IMR-90 (cell line): ENCODE measurements around the gene CPNE4. TPM values are rescaled to one million over a fixed set of nuclear protein-coding genes. Genes with fewer than 3 reads are reported as not detected.

Source experiments
- ATAC-seq: fragments of 200-7000 bp; cut with Tn5 transposase; 2 replicates; pipeline ENCODE4 v1.9.1; 2020; ENCODE audit warnings: low read depth, mild to moderate bottlenecking, moderate library complexity
- BruUV-seq: library from RNA; stranded (reverse); fragments of 400-500 nt; replicated peaks from 2 replicates; lab custom pipeline; 2021; lab: Mats Ljungman, UMichigan
- CTCF ChIA-PET: fragments of 300-600 bp; formaldehyde crosslinking; extraction: SDS; loops from one replicate; lab custom pipeline; 2021; ENCODE audit warnings: antibody characterized with exemption; lab: Yijun Ruan, JAX
- POLR2A ChIA-PET: fragments of 300-600 bp; sonication (Branson Sonifier 250); formaldehyde crosslinking; loops from one replicate; lab custom pipeline; 2022; ENCODE audit warnings: antibody characterized with exemption; ENCODE audit not compliant: unreplicated experiment; lab: Charles Lee
- DNase-seq: peaks from one replicate; pipeline ENCODE4 v3.0.0; 2013
- H2AFZ ChIP-seq: replicated peaks from 2 replicates; pipeline ENCODE3; 2013; ENCODE audit warnings: low read length, mild to moderate bottlenecking; ENCODE audit not compliant: poor library complexity
- H2AK5ac ChIP-seq: 2 replicates; pipeline ENCODE4 v1.6.1; 2013; ENCODE audit warnings: low read depth, low read length, inconsistent platforms
- H2AK9ac ChIP-seq: replicated peaks from 2 replicates; pipeline ENCODE3; 2013; ENCODE audit warnings: mild to moderate bottlenecking, low read depth, low read length, moderate library complexity; ENCODE audit not compliant: poor library complexity
- H2BK120ac ChIP-seq: 2 replicates; pipeline ENCODE4 v1.6.1; 2013; ENCODE audit warnings: low read depth, low read length, inconsistent platforms
- H2BK15ac ChIP-seq: 3 replicates; pipeline ENCODE4 v1.6.1; 2013; ENCODE audit warnings: low read depth, low read length, inconsistent platforms
- H2BK20ac ChIP-seq: 2 replicates; pipeline ENCODE4 v1.6.1; 2013; ENCODE audit warnings: low read depth, mild to moderate bottlenecking, inconsistent platforms, low read length, moderate library complexity
- H2BK5ac ChIP-seq: 2 replicates; pipeline ENCODE4 v1.6.1; 2013; ENCODE audit warnings: mild to moderate bottlenecking, low read depth, low read length, inconsistent platforms; ENCODE audit not compliant: poor library complexity, severe bottlenecking
- H3K14ac ChIP-seq: replicated peaks from 2 replicates; pipeline ENCODE4 v1.6.1; 2013; ENCODE audit warnings: low read depth, low read length, inconsistent platforms
- H3K18ac ChIP-seq: 2 replicates; pipeline ENCODE4 v1.6.1; 2013; ENCODE audit warnings: low read depth, low read length, control low read depth
- H3K23ac ChIP-seq: 2 replicates; pipeline ENCODE4 v1.6.1; 2013; ENCODE audit warnings: low read depth, low read length, inconsistent platforms
- H3K27ac ChIP-seq: 2 replicates; pipeline ENCODE4 v1.5.1; 2013; ENCODE audit warnings: mild to moderate bottlenecking, control low read depth, low read length; ENCODE audit not compliant: insufficient read depth
- H3K27me3 ChIP-seq: 2 replicates; pipeline ENCODE4 v1.6.1; 2013; ENCODE audit warnings: low read length; ENCODE audit not compliant: control insufficient read depth, insufficient read depth
- H3K36me3 ChIP-seq: 2 replicates; pipeline ENCODE4 v1.6.1; 2013; ENCODE audit warnings: low read length, mixed read lengths; ENCODE audit not compliant: control insufficient read depth, insufficient read depth
- H3K4ac ChIP-seq: 2 replicates; pipeline ENCODE4 v1.6.1; 2013; ENCODE audit warnings: low read depth, low read length, inconsistent platforms
- H3K4me1 ChIP-seq: 2 replicates; pipeline ENCODE4 v1.6.1; 2013; ENCODE audit warnings: low read length, mixed read lengths; ENCODE audit not compliant: control insufficient read depth, insufficient read depth
- H3K4me2 ChIP-seq: 2 replicates; pipeline ENCODE4 v1.6.1; 2013; ENCODE audit warnings: low read depth, mild to moderate bottlenecking, control low read depth, low read length, moderate library complexity
- H3K4me3 ChIP-seq: 2 replicates; pipeline ENCODE4 v1.5.1; 2013; ENCODE audit warnings: low read depth, mild to moderate bottlenecking, control low read depth, low read length, moderate library complexity; ENCODE audit not compliant: insufficient read depth
- H3K56ac ChIP-seq: 2 replicates; pipeline ENCODE4 v1.6.1; 2013; ENCODE audit warnings: low read length, inconsistent platforms; ENCODE audit not compliant: insufficient read depth; ENCODE audit errors: extremely low read depth
- H3K79me1 ChIP-seq, 2 experiments: 2 replicates each; pipeline ENCODE4 v1.6.1; 2013; ENCODE audit warnings: low read length in 2 of 2, inconsistent platforms in 1 of 2, low read depth in 1 of 2
- H3K9ac ChIP-seq: 2 replicates; pipeline ENCODE4 v1.6.1; 2013; ENCODE audit warnings: low read depth, low read length, control low read depth
- H3K9me1 ChIP-seq: 2 replicates; pipeline ENCODE4 v1.6.1; 2013; ENCODE audit warnings: low read length, inconsistent platforms; ENCODE audit not compliant: insufficient read depth
- H3K9me3 ChIP-seq: 2 replicates; pipeline ENCODE4 v1.6.1; 2013; ENCODE audit warnings: low read length; ENCODE audit not compliant: control insufficient read depth, insufficient read depth
- H4K20me1 ChIP-seq: 2 replicates; pipeline ENCODE4 v1.6.1; 2013; ENCODE audit warnings: low read length, inconsistent platforms; ENCODE audit not compliant: insufficient read depth
- H4K5ac ChIP-seq: 2 replicates; pipeline ENCODE4 v1.6.1; 2013; ENCODE audit warnings: mild to moderate bottlenecking, low read depth, low read length, control low read depth
- H4K8ac ChIP-seq, 2 experiments: 2 replicates each; pipeline ENCODE4 v1.6.1; 2013; ENCODE audit warnings: low read depth in 2 of 2, low read length in 2 of 2, control low read depth in 1 of 2, inconsistent platforms in 1 of 2
- H4K91ac ChIP-seq: 2 replicates; pipeline ENCODE4 v1.6.1; 2013; ENCODE audit warnings: low read depth, low read length, inconsistent platforms; ENCODE audit not compliant: insufficient read depth
- CEBPB ChIP-seq: IDR thresholded peaks from 2 replicates; pipeline ENCODE4 v1.6.1; 2012; ENCODE audit warnings: low read depth, low read length, improper control_type of control experiment
- CHD1 ChIP-seq: IDR thresholded peaks from 2 replicates; pipeline ENCODE4 v1.6.1; 2012; ENCODE audit warnings: low read depth, low read length, improper control_type of control experiment
- MAFK ChIP-seq: IDR thresholded peaks from 2 replicates; pipeline ENCODE4 v1.6.1; 2012; ENCODE audit warnings: low read depth, low read length, improper control_type of control experiment
- POLR2A ChIP-seq: IDR thresholded peaks from 2 replicates; pipeline ENCODE4 v1.6.1; 2012; ENCODE audit warnings: mild to moderate bottlenecking, low read depth, low read length
- RAD21 ChIP-seq: IDR thresholded peaks from 2 replicates; pipeline ENCODE4 v1.6.1; 2012; ENCODE audit warnings: low read length, improper control_type of control experiment
- RCOR1 ChIP-seq: IDR thresholded peaks from 2 replicates; pipeline ENCODE4 v1.6.1; 2012; ENCODE audit warnings: mild to moderate bottlenecking, low read length, improper control_type of control experiment; ENCODE audit not compliant: insufficient replicate concordance
- WGBS, 2 experiments: methylation state at CpG; one replicate each; pipeline versions ENCODE4 v1.1.5 to v1.1.7; 2013; ENCODE audit warnings: missing lambda C conversion rate in 2 of 2; ENCODE audit not compliant: insufficient read length in 1 of 2; ENCODE audit errors: extremely low coverage in 2 of 2; 5-methylcytosine and 5-hydroxymethylcytosine counted together
- dilution Hi-C: fragments of 300-500 bp; cut with HindIII; formaldehyde crosslinking; loops from one replicate; pipeline ENCODE4 v1.14.3; 2018; ENCODE audit warnings: low sequenced_read_pairs; ENCODE audit not compliant: unreplicated experiment
- in situ Hi-C: fragments of 300-500 bp; cut with MboI; formaldehyde crosslinking; loops from 3 replicates; pipeline ENCODE4 v1.14.3; 2019; ENCODE audit warnings: low sequenced_read_pairs, inconsistent platforms, mixed read lengths
- intact Hi-C: fragments of 100-400 bp; cut with micrococcal nuclease; formaldehyde crosslinking; loops from 2 replicates; pipeline ENCODE4 v1.10.0; 2022
- polyA plus RNA-seq, 3 experiments: library from polyadenylated mRNA; depleted of rRNA; stranded (reverse); fragments of >200 nt; gene quantifications; 2 replicates each; pipeline ENCODE4 v1.2.3, GENCODE V29; 2012; ENCODE audit warnings: low replicate concordance in 1 of 3
- total RNA-seq: library from RNA; depleted of rRNA; stranded (reverse); fragments of >200 nt; gene quantifications from 2 replicates; pipeline ENCODE4 v1.2.3, GENCODE V29; 2012
- TF ChIP-seq, protein P1 (sequence below): fragments of 150-350 bp; IDR thresholded peaks from 2 replicates; pipeline ENCODE4 v1.6.1; 2017; ENCODE audit warnings: mild to moderate bottlenecking, antibody characterized with exemption, low read length, low read depth

The CPNE4 gene
- total and polyA plus RNA-seq, 2 of the 4 experiments (the other 2 are of a cell fraction), result not detected

DNA sequence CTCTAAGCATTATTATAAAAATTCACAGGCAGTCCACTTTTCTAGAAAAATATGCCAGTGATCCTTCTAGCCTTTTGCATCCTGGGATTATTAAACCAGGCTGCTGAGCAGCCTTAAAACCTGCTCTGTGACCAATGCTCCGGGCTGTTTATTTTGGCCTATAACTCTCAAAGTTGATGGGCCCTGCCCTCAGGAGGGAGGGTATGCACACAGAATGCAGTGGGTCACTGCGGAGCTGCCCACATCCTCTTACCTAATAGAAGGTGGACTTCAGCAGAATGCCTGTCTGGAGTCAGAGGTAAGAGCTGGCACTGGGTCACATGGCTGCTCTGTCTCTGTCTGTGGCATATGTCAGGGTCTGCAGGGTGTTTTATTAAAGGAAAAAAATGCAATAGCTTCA, 26.0 kb downstream of the CPNE4 start:
- Histone ChIP-seq H3K27me3 (no peaks in the 10 kb centered on the region), H3K4me2 (no peak overlapping the region), H4K91ac (no peak overlapping the region), H2AK5ac (no peak overlapping the region), H3K4me1 (no peaks in the 10 kb centered on the region), H2AK9ac (no peak overlapping the region), H2AFZ (no peak overlapping the region), H3K36me3 (no peaks in the 10 kb centered on the region), H3K56ac (no peak overlapping the region), H3K9me3 (no peaks in the 10 kb centered on the region), H4K8ac (no peak overlapping the region), H2BK20ac (no peak overlapping the region), H2BK120ac (no peak overlapping the region), H2BK15ac (no peak overlapping the region), H3K79me1 (no peaks in the 10 kb centered on the region), H3K18ac (no peak overlapping the region), H2BK5ac (no peak overlapping the region), H4K5ac (no peak overlapping the region), H3K27ac (no peak overlapping the region), H3K4me3 (no peak overlapping the region), H4K20me1 (no peaks in the 10 kb centered on the region), H3K23ac (no peak overlapping the region), H3K9ac (no peak overlapping the region), H3K14ac (no peak overlapping the region), H3K9me1 (no peaks in the 10 kb centered on the region), H3K4ac (no peak overlapping the region)
- no peak for TF ChIP-seq POLR2A
- TF ChIP-seq CHD1, result no peak
- TF ChIP-seq MAFK, result no peak
- no peak for TF ChIP-seq CEBPB
- no peak for TF ChIP-seq RAD21
- TF ChIP-seq, protein P1, sequence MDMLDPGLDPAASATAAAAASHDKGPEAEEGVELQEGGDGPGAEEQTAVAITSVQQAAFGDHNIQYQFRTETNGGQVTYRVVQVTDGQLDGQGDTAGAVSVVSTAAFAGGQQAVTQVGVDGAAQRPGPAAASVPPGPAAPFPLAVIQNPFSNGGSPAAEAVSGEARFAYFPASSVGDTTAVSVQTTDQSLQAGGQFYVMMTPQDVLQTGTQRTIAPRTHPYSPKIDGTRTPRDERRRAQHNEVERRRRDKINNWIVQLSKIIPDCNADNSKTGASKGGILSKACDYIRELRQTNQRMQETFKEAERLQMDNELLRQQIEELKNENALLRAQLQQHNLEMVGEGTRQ, result no peak
- TF ChIP-seq RCOR1, result no peak
- intact Hi-C loops, result no loop called here
- DNase-seq (no peak), ATAC-seq (no peak)
- POLR2A ChIA-PET, result no interaction called here
- in situ Hi-C loops, result no loop called here
- BruUV-seq, result no TSS peak
- dilution Hi-C loops, result loop anchor here (25.0 kb wide), 1 partner anchor 222 kb away; no protein-coding TSS in a partner anchor
- WGBS, 2 experiments, result no CpG with 5 or more reads among the region's 2 CpGs
- CTCF ChIA-PET, result no interaction called here
